22Rv1 (cell line): ENCODE measurements around the gene TAX1BP3.
A peak's percentile ranks its signal among the peaks of the same experiment; 100 is the strongest.

Experiments used
- H3K27ac ChIP-seq: fragments of 450-650 bp; 2 replicates; pipeline ENCODE4 v1.5.1; 2017
- CTCF ChIP-seq: fragments of 450-650 bp; IDR thresholded peaks from 2 replicates; pipeline ENCODE4 v1.5.1; 2017; ENCODE audit warnings: mild to moderate bottlenecking
- ZFX ChIP-seq: fragments of 450-650 bp; IDR thresholded peaks from 2 replicates; pipeline ENCODE4 v1.6.1; 2017; ENCODE audit warnings: antibody characterized with exemption, borderline replicate concordance

TAX1BP3 gene

GRCh38 chr17:3675886-3676285, 7.5 kb upstream of the TAX1BP3 start:
- no peak for TF ChIP-seq ZFX
- TF ChIP-seq CTCF: no peak

GRCh38 chr17:3672571-3672970, 4.2 kb upstream of the TAX1BP3 start:
- H3K27ac ChIP-seq: no peak overlapping the region
- TF ChIP-seq CTCF (no peak), ZFX (no peak)

More at GRCh38 chr17:3675886-3676285, 7.5 kb upstream of the TAX1BP3 start:
- no peak overlapping the region for H3K27ac ChIP-seq

- peak overlapping the region; percentile 96 for H3K27ac ChIP-seq
- TF ChIP-seq CTCF (no peak), ZFX (no peak)
These were observed 1.2 kb upstream of the TAX1BP3 start for GRCh38 chr17:3669548-3669947.

- TF ChIP-seq ZFX: no peak
- no peak for TF ChIP-seq CTCF
- peak overlapping the region; percentile 96 for H3K27ac ChIP-seq
These were observed 638 bp upstream of the TAX1BP3 start for GRCh38 chr17:3669085-3669347.

GRCh38 chr17:3667366-3668278, 756 bp downstream of the TAX1BP3 start:
- H3K27ac ChIP-seq: peak overlapping the region; percentile 96
- TF ChIP-seq ZFX: no peak
- 0 out of 2 replicates have a peak, but pooled peaks have one; percentile 7 for TF ChIP-seq CTCF

- H3K27ac ChIP-seq: peak overlapping the region; percentile 96
- TF ChIP-seq ZFX (no peak), CTCF (no peak)
These were observed 1.9 kb downstream of the TAX1BP3 start for GRCh38 chr17:3666516-3666915.

- TF ChIP-seq ZFX (no peak), CTCF (no peak)
- H3K27ac ChIP-seq: peak overlapping the region; percentile 96
These were observed 2.5 kb downstream of the TAX1BP3 start for GRCh38 chr17:3665834-3666233.
